ENCODE data around the gene POU6F2.
A peak's percentile ranks its signal among the peaks of the same experiment; 100 is the strongest.

DNA sequence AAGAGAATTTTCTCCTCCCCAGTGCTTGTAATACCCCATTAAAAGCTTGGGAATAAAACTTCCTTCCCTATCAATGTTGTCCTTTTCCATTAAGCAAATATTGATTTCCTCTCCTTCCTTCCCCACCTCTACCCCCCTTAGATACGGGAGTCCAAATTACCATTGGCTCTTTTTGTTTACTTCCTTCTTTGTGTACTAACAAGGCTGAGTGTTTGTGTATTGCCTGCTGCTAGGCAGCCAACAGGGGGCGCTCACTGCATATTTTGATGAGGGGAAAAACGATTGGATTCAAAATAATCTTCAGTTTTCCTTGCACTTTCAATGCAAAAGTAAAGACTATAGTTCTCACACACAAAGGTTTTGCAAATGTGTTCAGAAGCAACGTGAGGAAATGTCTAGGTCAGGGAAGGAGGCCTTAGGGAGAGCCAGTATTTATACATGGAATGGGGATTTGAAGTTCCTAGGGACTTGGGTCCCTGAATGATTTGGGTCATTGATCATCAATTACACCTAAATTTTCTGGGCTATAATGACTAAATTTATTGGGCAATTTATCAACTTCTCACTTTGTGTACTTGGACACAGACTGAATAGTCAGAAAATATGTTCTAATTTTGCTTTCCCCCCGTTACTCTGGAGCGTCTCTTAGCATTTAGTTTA lies 45.1 kb upstream of the POU6F2 start:
- TF ChIP-seq EZH2phosphoT487 (IDR thresholded peaks at IDR 0.05; ENCODE audit: borderline replicate concordance) = no peak
- TF ChIP-seq, protein P1, sequence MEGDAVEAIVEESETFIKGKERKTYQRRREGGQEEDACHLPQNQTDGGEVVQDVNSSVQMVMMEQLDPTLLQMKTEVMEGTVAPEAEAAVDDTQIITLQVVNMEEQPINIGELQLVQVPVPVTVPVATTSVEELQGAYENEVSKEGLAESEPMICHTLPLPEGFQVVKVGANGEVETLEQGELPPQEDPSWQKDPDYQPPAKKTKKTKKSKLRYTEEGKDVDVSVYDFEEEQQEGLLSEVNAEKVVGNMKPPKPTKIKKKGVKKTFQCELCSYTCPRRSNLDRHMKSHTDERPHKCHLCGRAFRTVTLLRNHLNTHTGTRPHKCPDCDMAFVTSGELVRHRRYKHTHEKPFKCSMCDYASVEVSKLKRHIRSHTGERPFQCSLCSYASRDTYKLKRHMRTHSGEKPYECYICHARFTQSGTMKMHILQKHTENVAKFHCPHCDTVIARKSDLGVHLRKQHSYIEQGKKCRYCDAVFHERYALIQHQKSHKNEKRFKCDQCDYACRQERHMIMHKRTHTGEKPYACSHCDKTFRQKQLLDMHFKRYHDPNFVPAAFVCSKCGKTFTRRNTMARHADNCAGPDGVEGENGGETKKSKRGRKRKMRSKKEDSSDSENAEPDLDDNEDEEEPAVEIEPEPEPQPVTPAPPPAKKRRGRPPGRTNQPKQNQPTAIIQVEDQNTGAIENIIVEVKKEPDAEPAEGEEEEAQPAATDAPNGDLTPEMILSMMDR (conservative IDR thresholded peaks at IDR 0.05; ENCODE audit: low read length) = peak; percentile 100

All from Loucy (cell line).